G401 (cell line): ENCODE measurements around the gene CASTOR1. TPM values are rescaled to one million over a fixed set of nuclear protein-coding genes. Genes with fewer than 3 reads are reported as not detected.
"Not testable (repeated sequence)": the region's sequence is repeated elsewhere in the genome, so short reads cannot be mapped to it uniquely, and the experiment has no call there.

Experiments used
- DNase-seq: peaks from one replicate; pipeline ENCODE4 v3.0.0-alpha.2; 2015; ENCODE audit warnings: low spot score
- in situ Hi-C: cut with HindIII; loops from 2 replicates; pipeline ENCODE4 v1.10.0; 2016; ENCODE audit warnings: low sequenced_read_pairs, mixed read lengths
- total RNA-seq: library from RNA; depleted of rRNA; stranded (reverse); fragments of >200 nt; shearing (Covaris generic); gene quantifications from 2 replicates; pipeline ENCODE4 v1.2.3, GENCODE V29; 2014; rRNA removed

The CASTOR1 gene
- total RNA-seq: 9.8 and 11.3 TPM in 2 replicates

DNA sequence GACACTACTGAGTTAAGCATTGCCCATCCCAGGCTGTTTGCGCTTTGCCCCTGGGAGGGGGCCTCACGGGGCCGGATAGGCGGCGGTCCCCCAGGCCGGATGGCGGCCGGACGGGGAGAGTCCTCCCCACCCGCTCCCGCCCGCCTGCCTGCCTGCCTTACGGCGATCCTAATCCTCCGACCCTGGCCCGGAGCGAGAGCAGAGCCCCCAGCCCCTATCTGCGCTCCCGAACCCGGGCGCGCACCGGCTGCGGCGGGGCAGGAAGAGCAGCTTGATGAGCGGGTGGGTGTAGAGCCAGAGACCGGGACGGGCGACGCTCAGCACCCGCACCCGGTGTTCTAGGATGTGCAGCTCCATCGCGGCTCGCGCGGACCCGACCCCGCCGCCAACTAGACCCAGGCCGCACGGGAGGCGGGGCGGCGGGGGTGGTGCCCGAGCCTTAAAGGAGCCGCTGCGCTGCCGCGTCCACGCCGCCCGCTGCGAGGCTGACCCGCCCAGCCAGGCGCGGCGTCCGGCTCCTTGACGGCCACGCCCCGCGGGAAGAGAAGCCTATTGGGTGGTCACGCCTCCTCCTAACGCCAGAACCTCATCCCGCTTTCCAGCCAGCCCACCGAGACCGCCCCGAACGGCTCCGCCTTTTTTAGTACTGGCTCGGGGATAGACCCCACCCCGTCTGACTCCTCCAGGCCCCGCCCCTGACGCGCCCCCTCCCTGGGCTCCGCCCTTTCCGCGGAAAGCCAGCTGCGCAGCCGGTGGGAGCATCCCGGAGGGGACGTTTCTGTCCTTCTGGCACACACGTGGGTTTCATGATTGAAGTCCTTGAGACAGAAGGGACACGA, at the start of gene CASTOR1:
CASTOR1 (minus strand) TSS at position 365 of the 839 bp plus-strand sequence; CDS start at position 357, 8 bp downstream.
- in situ Hi-C loops: loop anchor here (5.0 kb wide), 1 partner anchor 103 kb away; no protein-coding TSS in a partner anchor
- peak; percentile 92 for DNase-seq

DNA sequence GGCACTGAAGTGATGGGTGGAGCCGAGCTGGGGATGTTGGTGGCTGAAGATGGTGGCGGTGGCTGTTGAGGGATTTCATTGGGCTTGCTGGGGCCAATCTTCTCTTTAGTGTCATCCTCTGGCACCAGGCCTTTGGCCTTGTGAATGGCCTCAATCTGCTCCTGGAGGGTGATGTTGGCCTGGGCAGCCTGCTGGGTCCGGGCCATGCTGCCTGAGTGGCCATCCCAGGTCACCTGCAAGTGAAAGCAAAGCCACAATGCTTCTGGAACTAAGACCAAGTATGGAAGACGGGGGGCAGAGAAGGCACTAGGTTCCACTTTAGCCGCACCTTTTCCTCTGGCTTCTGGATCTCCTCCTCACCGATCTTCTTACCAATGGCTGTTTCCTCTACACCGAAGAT, 49.5 kb upstream of the CASTOR1 start:
- in situ Hi-C loops: no loop called here
- DNase-seq: peak; percentile 41

DNA sequence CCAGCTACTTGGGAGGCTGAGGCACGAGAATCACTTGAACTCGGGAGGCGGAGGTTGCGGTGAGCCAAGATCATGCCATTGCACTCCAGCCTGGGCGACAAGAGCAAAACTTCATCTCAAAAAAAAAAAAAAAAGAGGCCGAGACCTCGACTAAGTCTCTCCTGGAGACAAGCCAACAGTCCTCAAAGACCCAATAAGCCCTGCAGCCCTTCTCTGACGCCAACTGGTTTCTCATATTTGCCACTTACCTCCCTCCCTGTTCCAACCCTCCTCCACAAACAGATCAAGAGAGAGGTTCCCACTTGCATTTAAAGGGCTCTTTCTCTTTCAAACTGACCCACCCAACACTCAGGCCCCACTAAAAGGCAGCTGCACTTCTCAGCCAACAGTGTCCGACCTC, 49.0 kb upstream of the CASTOR1 start:
- in situ Hi-C loops, DNase-seq: not testable (repeated sequence)

DNA sequence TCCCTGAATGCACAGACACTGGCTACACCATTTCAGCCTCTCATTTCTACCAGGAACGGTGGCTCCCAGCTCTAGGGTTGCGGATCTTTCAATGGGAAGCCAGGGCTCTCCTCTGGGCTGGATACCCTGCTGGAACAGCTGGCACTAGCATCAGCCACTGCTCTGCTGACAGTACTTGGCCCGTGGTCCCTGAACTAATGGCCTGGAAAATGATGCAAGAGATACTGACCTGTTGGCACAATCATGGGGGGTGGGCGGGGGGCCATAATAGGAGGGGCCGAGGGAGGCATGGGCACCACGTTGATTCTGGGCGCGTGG, 48.1 kb upstream of the CASTOR1 start:
- in situ Hi-C loops: no loop called here
- no peak for DNase-seq

DNA sequence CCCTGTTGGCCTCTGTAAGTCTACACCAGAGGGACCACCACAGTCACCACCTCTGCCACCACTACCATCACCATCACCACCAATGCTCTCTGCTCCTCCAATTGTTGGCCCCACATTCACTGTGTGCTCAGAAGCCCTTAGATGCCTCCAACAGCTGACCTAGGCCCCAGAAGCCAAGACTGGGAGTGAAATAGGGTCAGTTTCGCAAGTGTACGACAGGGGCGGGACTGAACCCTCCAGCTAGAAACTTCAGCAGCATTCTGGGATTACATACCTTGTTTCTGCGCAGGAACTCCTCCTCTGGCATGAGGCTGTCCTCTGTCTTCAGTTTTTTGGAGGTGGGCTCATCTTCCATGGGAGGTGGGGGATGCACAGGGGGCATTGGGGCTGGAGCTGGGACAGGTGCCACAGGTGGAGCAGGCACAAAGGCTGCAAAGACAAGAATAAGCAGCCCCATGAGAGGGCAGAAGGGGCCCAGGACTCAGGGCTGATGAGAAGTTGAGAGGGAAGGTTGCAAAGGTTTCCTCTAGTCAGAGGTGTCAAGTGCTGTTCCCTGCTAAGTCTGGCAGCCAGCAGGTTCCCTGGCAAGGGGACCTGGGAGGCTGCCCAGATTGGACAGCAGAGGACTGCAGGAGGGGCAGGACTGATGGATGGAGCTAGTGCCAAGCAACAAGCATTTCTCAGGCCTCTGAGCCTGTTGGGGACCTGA, 47.6 kb upstream of the CASTOR1 start:
- peak; percentile 94 for DNase-seq
- in situ Hi-C loops: no loop called here

DNA sequence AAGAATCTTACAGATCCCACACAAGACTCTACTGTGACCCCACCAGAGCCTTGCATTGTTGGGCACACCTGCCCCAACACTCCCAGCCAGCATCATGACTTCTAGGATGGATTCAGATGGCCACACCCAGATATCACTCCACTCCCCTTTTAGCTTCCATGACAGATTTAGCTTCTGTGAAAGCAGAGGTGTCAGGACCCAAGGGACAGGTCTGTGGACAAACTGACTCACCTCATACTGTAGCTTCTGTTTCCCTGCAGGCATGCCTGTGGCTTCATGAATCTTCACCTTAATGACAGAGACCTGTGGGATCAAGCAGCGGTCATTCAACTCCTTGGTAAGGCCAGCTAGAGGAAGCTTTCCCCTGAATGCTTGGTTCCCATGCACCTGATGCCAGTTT, 45.9 kb upstream of the CASTOR1 start:
- DNase-seq: no peak
- in situ Hi-C loops: no loop called here

DNA sequence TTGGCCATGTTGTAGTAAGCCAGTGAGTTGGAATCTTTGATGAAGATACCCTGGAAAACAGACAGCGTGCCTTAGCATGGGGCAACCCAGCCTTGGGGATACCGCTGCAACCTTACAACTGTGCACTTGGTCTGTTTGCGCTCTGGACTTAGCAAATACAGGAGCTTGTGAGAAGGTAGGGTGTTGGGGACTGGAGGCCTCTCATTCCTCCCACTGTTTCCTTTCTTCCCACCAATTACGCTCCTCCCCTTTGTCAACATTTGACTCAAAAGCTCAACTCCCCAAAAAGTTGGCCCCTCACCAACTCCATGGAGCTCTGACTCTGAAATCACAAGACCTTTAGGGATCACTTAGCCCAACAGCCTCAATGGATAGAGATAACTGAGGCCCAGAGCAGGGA, 45.3 kb upstream of the CASTOR1 start:
- in situ Hi-C loops: no loop called here
- no peak for DNase-seq

DNA sequence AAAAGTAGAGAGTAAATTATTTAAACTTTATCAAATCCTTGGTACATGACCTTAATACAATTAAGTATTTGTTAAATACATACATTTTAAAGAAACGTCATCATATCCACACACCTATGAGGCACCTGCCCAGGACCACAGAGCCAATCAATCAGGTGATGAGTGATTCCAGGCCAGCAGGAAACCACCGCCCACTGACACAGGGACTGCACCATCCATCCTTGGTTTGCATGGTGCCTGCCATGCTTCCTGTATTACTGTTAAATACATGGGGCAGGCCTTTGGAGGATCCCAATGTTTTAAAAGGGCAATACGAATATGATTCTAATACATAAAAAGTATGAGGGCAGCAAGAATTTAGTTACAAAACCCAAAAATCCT, 44.4 kb upstream of the CASTOR1 start:
- no peak for DNase-seq
- in situ Hi-C loops: no loop called here

DNA sequence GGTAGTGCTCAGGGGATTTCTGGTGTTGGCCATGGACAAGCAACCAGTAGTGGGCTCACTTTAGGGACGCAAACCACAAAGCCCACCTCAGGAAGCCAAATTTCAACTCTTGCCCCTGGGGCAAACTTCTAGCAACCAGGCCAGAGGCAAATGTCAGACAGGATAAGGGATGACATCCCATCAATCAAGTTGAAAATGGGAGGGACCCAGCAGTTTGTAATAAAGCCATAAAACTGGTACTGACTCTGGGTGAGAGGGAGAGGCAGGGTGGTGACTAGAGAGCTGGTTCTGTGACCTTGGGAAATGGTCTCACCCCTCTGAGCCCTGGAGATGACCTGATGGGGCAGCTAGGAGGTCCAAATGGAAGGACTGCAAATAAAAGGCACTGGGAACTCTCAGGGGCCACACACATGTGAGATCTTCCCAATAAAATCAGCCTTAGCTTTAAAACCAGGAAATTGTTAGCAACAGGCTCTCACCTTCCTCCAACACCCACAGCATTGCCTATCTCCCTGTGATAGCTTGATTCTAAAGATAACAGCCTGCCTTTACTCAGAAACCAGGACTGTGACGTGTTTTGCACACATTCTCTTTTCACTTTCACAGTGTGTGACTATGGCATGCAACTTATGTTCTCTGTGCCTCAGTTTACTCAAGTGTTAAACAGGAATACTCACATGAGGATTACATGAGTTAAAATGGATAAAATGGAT, 43.8 kb upstream of the CASTOR1 start:
- in situ Hi-C loops: no loop called here

DNA sequence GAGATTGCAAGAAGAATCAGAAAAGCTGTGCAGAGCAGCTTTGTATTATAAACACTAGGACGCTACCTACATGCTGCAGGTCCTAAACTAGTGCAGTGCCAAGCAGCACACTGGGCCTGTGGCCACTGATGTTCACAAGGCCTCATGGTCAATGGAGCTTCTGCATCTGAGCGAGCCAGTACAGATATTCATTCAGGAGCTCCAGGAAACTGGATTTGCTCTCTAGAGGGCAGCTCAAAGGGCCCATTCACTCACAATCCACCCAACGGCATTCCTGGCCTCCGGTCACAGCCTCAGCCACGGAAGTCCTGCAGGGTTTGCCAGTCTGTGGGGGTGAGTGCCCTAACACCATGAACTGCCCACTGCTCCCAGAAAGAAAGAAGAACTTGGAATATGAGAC, 43.2 kb upstream of the CASTOR1 start:
- DNase-seq: peak; percentile 26
- in situ Hi-C loops: no loop called here

More for the DNA sequence above, 43.8 kb upstream of the CASTOR1 start:
- DNase-seq: no peak

DNA sequence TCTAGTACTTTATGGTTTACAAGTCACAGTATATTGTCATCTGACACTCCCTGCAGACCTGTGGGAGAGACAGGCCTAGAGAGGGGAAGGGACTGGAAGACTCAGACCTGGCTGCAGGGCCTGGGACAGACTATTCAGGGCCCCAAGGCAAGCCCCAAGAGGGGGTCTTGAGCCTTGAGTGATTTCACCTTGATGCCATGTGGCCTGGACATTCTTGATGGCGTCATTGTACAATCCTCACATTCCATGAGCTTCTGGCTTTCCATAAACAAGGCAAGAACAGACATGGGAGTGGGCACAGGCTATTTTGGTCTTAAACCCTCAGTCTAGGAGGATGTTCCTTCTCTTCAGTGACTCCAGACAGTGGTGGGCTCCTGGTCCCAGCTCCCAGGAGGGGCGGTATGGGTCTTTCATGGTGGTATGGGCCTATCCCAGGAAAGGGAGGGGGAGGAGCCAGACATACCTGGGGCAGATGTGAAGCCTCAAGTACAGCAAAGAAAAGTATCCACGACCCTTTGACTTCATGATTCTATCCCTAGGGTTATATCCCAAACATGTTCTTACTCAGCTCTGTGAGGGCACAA, 39.3 kb upstream of the CASTOR1 start:
- in situ Hi-C loops: no loop called here
- no peak for DNase-seq

DNA sequence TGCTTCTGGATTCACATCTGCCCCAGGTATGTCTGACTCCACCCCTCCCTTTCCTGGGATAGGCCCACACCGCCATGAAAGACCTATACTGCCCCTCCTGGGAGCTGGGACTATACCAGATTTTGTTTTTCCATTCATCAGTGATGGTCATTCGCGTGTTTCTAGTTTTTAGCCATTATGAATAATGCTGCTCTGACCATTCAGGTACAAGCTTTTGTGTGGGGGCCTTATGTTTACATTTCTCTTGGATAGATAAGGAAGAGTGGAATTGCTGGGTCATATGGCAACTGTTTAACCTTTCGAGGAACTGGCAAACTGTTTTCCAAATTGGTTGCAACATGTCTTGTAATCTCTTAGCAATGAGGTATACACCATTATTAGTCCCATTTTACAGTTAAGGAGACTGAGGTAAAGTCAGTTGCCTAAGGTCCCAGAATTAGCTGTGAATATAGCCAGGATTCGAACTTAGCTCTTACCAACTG, 38.6 kb upstream of the CASTOR1 start:
- DNase-seq: no peak
- in situ Hi-C loops: no loop called here

DNA sequence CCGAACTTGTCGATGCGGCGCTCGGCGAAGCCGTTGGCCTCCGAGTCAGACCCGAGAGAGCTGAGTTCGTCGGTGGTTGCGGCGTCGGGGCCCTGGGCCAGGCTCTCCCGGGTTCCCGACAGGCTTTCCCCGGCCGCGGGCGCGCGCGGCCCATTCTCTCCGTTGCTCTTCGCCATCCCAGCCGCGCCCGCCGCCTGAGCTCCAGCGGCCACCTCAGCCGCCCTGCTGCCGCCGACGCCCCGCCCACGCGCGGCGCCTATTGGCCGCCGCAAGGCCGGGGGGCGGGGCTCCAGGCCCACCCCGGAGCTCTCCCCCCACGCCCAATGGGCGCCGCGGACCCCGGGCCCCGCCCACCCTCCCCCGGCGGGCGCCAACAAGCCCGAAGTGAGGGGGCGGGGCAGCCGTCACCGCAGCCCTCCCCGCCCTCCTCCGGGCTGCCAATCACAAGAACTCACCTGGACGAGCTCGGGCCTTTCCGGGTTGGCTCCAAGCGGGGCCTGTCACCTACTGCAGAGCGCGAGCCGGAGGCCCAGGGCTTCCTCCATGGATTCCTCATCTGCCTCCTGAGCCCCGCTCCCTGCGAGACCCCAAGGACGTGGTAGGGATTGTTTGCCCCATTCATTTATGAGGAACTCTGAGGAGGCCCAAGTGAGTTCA, 37.5 kb upstream of the CASTOR1 start, which contains the start of gene TBC1D10A:
TBC1D10A (minus strand) TSS at position 236 of the 657 bp plus-strand sequence; CDS start at position 176, 60 bp downstream.
- DNase-seq: peak; percentile 96
- in situ Hi-C loops: no loop called here

DNA sequence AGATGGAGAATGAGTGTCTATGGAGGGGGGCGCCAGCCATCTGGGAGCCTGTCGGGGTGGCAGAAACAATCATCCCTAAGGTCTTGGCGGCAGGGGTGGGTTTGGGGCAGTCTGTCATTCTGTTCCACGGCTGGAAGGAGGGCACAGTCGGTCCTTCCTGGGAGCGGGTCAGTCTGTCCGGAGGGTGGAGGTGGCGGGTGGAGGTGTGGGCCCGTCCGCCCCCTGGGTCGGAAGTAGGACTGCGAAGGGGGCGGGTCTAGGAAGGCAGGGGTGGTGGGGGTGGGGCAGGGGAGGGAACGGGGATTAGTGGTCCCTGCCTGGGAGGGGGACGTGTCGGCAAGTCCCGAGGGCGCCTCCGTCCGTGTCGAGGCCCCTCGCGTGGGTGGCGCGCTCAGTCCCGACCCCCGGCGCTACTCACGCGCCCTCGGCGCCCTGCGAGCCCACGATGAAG, 37.0 kb upstream of the CASTOR1 start:
- in situ Hi-C loops: no loop called here
- no peak for DNase-seq

DNA sequence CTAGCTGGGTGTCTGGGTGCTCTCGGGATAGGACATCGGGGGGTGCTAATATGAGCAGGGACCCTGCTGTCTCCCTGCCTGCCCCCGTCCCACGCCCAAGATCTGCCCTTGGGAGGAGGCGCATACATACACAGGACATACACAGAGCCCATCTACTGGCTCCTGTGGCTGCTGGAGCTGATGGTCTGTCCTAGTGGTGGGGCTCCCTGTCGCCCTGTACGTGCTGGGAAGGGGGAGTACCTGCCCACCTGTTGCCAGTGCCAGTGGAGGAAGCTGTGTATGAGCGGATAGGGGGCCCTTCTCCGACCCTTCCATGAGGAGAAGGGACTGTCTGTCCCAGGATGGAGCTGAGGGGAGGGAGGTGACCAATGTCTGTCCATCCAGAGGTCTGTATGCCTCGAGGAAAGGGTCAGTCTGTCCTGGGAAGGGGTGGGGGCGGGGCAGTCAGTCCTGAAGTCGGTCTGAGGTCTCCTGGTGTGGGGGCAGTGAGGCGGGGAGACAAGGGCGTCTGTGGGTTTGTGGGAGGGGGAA, 36.5 kb upstream of the CASTOR1 start:
- in situ Hi-C loops: no loop called here
- no peak for DNase-seq

DNA sequence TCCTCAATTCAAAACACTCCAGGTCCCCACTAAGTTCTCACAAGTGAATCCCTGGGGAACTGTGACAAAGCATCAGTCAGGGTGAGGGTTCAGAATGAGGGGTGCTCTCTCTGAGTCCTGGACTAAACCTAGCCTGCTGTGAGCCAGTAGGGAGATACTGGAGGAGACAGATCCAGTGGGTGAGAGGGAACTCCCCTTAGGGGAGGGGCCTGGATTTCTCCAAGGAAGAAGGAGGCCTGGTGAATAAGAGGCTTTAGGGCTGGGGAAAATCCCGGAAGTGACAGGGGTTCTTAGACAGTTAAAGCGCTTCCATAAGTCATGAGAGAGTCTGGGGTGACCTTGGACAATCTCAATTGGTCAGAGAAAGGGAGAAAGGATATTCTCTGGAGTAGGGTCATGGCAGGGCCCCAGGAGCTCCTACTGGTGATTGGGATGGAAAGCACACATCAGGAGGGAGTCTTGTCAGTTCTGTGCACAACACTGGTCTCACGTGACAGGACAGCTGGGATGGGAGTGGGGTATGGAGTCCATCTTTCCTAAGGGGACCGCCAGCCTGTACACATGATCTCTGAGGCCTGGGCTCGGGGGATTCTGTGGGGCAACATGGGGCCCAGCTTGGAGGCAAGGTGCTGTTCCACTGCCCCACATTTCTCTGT, 35.9 kb upstream of the CASTOR1 start:
- in situ Hi-C loops: no loop called here
- DNase-seq: no peak

DNA sequence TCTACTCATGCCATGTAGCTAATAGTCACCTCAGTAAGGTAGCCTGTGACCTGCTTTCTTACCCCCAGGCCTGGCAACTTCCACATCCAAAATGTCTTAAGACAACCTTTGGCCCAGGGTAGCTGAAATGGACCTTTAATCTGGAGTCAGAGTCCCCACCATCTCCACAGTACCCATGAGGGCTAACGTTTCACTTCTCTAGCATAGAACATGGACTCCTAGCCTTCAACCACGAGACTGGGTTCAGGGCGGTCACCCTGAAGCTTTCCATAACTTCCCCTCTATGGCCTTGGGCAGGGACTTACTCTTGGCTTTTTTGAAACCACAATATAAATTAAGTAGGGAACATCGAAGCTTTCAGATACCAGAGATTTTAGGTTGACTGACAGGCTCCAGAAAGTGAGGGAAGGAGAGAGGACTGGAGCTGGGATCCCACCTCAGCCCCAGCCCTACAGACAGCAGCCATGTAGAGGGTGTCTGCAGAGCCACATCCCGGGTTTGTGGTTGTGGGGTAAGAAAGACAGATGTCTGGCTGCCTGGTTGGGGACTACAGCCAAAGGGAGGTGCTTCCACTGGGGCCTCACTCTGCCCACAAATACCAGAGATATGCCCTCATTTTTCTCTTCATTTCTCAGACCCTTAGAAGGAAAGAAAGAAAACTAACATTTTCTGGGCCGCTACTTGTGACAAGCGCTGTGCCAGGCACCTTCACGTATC, 34.9 kb upstream of the CASTOR1 start:
- in situ Hi-C loops: no loop called here
- DNase-seq: no peak
